ENCODE results near the gene PSMB1.
A peak's percentile ranks its signal among the peaks of the same experiment; 100 is the strongest.

The PSMB1 gene

DNA sequence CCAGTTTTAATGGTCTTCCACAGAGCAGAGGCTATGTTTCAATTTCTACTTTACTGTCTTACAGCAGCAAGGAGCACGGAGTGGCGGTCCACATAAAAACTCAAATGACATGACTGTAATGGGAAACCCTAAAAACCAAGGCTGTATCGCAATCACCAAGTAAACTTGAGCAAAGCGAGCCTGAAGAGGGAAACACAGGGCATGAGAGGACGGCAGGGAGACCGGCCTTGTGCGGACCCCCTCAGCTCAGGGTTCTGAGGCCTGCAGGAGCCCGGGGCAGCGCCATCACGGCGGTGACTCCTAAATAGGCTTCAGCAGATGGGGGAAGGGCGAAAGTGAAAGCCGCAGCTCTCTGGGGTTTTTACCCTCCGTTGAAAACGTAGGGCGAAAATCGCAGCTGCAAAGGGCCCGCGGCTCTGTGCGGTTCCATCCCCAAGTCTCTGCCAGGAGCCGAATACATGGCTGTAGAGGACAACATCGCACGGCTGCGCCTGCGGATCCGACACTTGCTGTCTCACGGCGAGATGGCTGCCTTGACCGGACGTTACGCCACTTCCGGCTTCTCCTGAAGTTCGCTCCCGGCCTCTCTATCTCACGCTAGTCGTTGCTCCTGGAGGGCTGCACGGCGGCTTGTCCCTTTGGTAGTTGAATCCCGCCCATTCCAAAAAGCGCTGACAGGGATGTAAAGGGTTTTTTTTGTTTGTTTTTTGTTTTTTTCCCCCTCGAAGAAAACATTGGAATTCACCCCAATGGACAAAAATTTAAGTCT lies at the start of gene PSMB1:
Gene PSMB1, minus strand, starts transcription at position 543 of the 769 bp plus-strand sequence. Its CDS starts 65 bp downstream, at position 478.
- in situ Hi-C loops (cut with HindIII; ENCODE audit: low sequenced_read_pairs): no loop called here
- TF ChIP-seq, protein P1, sequence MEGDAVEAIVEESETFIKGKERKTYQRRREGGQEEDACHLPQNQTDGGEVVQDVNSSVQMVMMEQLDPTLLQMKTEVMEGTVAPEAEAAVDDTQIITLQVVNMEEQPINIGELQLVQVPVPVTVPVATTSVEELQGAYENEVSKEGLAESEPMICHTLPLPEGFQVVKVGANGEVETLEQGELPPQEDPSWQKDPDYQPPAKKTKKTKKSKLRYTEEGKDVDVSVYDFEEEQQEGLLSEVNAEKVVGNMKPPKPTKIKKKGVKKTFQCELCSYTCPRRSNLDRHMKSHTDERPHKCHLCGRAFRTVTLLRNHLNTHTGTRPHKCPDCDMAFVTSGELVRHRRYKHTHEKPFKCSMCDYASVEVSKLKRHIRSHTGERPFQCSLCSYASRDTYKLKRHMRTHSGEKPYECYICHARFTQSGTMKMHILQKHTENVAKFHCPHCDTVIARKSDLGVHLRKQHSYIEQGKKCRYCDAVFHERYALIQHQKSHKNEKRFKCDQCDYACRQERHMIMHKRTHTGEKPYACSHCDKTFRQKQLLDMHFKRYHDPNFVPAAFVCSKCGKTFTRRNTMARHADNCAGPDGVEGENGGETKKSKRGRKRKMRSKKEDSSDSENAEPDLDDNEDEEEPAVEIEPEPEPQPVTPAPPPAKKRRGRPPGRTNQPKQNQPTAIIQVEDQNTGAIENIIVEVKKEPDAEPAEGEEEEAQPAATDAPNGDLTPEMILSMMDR (IDR thresholded peaks at IDR 0.05; ENCODE audit: low read depth, low read length): no peak
- H3K4me3 ChIP-seq (ENCODE audit: low read depth, low read length): peak within 1 kb of the TSS; percentile 95
- DNase-seq (ENCODE audit: low read depth, low spot score): peak; percentile 96

DNA sequence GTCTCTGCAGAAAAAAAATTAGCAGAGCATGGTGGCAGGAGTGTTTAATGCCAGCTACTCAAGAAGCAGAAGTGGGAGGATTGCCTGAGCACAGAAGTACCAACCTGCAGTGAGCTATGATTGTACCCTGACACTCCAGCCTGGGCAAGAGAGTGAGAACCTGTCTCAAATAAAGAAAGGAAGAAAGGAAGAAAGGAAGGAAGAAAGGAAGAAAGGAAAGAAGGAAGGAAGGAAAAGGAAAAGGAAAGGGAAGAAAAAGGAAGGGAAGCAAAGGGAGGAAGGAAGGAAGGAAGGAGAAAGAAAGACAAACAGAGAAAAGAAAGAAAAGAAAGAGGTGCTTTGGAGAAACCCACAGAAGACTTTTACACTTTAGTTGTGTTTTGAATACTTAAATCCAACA lies 44.2 kb upstream of the PSMB1 start:
- in situ Hi-C loops (cut with HindIII; ENCODE audit: low sequenced_read_pairs): no loop called here
- TF ChIP-seq, protein P1 (IDR thresholded peaks at IDR 0.05; ENCODE audit: low read depth, low read length): no peak
- H3K4me3 ChIP-seq (ENCODE audit: low read depth, low read length): no peak overlapping the region
- no peak for DNase-seq (ENCODE audit: low read depth, low spot score)

DNA sequence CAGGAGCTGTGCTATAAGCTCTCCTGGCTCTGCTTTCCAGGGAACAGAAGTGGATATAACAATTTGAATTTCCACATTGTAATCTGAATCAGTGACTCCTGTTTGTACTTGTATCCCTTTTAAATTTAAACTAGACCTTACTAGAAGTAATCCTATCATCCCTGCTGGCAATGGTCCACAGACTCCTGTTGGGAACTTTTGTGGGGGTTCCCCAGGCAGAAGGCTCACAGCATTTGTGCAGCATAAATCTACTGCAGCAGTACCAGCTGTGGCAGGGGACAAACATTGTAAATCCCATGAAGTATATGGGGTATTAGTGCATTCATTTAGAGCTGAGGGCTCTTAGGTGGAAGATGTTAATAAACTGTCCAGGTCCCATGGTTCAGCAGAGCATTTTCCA lies 43.3 kb upstream of the PSMB1 start:
- H3K4me3 ChIP-seq (ENCODE audit: low read depth, low read length): no peak overlapping the region
- in situ Hi-C loops (cut with HindIII; ENCODE audit: low sequenced_read_pairs): no loop called here
- no peak for DNase-seq (ENCODE audit: low read depth, low spot score)
- TF ChIP-seq, protein P1 (IDR thresholded peaks at IDR 0.05; ENCODE audit: low read depth, low read length): no peak

DNA sequence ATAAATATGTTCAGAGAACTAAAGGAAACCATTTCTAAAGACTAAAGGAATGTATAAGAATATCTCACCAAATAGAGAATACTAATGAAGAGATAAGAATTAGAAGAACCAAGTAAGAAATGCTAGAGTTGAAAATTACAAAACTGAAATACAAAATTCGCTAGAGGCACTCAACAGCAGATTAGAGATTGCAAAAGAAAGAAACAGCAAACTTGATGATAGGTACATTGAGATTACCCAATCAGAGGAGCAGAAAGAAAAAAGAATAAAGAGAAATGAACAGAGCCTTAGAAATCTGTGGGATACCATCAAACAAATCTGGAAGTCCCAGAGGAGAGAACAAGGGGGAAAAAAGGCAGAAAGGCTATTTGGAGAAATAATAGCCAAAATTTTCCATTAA lies 37.6 kb upstream of the PSMB1 start:
- TF ChIP-seq, protein P1 (IDR thresholded peaks at IDR 0.05; ENCODE audit: low read depth, low read length): no peak
- no peak for DNase-seq (ENCODE audit: low read depth, low spot score)
- in situ Hi-C loops (cut with HindIII; ENCODE audit: low sequenced_read_pairs): no loop called here
- no peak overlapping the region for H3K4me3 ChIP-seq (ENCODE audit: low read depth, low read length)

DNA sequence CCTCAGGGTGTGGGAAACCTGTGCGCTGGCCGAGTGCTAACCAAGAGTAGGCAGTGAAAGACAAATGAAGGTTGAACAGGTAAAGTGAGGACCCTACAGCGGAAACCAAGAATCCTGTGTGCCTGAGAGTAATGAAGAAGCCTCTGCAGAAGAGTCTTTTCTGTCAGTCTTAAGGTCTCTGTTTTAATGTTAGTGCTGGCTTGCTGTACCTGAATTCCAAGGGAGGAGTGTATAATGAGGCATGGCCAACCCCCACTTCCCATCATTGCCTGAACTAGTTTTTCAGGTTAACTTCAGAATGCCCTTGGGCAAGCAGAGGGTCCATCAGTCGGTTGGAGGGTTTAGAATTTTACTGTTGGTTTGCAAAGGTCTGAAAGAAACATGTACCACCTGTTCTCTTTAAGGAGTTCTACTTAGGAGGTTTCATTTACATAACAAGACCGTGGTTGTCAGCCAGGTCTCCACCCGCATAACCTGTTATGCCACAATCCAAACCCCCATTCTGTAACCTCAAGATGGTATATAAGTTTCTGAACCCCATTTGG lies 31.9 kb upstream of the PSMB1 start:
- H3K4me3 ChIP-seq (ENCODE audit: low read depth, low read length): peak overlapping the region; percentile 89
- in situ Hi-C loops (cut with HindIII; ENCODE audit: low sequenced_read_pairs): no loop called here
- no peak for DNase-seq (ENCODE audit: low read depth, low spot score)
- TF ChIP-seq, protein P1 (IDR thresholded peaks at IDR 0.05; ENCODE audit: low read depth, low read length): no peak

DNA sequence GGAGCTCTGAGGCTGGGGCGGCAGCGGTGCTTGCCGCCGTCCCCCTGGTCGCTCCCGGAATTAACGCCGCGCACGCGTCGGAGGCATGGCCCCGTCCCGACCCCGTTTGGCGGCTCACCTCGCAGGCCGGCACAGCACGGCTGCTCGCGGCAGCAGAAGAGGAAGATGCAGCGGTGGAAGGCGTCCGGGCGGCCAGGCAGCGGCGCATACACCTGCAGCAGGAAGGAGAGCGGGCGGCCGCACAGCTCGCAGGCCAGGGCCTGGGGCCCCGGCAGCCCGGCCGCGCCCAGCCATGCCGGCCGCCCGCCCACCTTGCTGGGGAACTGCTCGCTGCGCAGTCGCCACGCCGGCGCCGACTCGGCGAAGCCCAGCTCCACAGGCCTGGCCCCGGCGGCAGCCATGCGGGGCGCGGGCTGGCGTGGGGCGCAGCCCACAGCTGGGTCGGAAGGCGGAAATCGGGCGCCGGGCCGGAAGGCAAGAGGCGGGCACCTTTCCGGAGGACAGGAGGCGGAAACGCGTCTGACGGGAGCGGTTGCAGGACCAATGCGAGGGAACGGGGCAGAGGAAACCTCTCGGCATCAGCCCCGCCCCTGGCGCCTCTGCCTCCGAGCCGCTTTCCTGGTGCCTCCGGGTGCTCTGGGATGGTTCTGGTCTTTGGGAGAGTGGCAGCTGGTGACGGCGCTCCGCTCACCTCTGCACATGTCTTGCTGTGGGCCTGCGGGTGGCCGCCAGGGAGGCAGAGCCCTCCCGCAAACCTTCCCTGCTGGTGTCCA lies 31.3 kb upstream of the PSMB1 start, which contains the start of gene PDCD2:
Gene PDCD2, minus strand, starts transcription at position 457 of the 773 bp plus-strand sequence. Its CDS starts 56 bp downstream, at position 401.
- TF ChIP-seq, protein P1 (IDR thresholded peaks at IDR 0.05; ENCODE audit: low read depth, low read length): no peak
- H3K4me3 ChIP-seq (ENCODE audit: low read depth, low read length): peak within 1 kb of the TSS; percentile 89
- in situ Hi-C loops (cut with HindIII; ENCODE audit: low sequenced_read_pairs): no loop called here
- DNase-seq (ENCODE audit: low read depth, low spot score): peak; percentile 88

Data from astrocyte of the spinal cord (primary cell).